Glomerular visceral epithelial cell (primary cell): Measurements from ENCODE around the gene PPP2R1A.
"Not testable (repeated sequence)": the region's sequence is repeated elsewhere in the genome, so short reads cannot be mapped to it uniquely, and the experiment has no call there.

Source experiments
- DNase-seq: peaks from one replicate; pipeline ENCODE4 v3.0.0-alpha.2; 2016; ENCODE audit errors: extremely low spot score

PPP2R1A gene

DNA sequence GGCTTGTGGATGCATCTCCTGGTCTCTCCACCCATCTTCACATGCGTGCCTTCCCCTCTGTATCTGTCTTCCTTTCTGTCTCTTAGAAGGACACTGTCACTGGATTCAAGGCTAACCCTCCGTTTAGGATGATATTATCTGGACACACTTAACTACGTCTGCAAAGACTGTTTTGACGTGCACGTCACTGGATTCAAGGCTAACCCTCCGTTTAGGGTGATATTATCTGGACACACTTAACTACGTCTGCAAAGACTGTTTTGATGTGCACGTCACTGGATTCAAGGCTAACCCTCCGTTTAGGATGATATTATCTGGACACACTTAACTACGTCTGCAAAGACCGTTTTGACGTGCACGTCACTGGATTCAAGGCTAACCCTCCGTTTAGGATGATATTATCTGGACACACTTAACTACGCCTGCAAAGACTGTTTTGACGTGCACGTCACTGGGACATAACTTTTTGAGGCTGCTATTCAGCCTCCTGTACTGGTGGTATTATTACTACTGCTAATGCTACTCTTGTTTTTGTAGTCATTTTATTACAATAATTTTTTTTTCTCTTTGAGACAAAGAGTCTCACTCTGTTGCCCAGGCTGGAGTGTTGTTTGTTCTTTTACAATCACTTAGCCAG is 11.0 kb downstream of the PPP2R1A start:
- not testable (repeated sequence) for DNase-seq

DNA sequence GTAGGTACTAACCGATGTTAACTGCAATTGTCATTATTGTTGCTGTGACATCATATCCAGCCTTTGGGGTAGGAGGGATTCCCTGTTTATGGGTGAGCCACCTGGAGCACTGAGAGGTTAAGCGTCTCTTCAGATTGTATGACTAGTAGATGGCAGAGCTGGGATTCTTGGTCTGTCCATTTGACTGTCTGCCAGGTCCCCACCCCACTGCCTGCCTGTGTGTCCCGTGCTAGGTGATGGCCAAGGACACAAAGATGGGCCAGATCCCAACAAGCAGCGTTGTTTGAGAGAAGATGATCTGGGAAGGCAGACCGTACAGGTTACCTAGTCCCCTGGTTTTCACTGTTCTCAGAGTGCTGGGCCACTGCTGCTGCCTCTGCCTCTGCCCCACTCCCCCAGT is 16.6 kb downstream of the PPP2R1A start:
- no peak for DNase-seq

DNA sequence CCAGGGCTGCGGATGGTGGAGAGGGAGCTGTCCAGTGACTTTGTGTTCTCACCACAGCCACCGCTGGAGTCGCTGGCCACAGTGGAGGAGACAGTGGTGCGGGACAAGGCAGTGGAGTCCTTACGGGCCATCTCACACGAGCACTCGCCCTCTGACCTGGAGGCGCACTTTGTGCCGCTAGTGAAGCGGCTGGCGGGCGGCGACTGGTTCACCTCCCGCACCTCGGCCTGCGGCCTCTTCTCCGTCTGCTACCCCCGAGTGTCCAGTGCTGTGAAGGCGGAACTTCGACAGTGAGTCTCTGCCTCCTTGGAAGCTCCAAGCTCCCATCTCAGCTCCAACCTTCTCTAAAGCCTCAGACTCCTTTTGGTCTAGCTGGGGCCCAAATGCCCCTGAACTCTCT is 21.4 kb downstream of the PPP2R1A start:
- no peak for DNase-seq

DNA sequence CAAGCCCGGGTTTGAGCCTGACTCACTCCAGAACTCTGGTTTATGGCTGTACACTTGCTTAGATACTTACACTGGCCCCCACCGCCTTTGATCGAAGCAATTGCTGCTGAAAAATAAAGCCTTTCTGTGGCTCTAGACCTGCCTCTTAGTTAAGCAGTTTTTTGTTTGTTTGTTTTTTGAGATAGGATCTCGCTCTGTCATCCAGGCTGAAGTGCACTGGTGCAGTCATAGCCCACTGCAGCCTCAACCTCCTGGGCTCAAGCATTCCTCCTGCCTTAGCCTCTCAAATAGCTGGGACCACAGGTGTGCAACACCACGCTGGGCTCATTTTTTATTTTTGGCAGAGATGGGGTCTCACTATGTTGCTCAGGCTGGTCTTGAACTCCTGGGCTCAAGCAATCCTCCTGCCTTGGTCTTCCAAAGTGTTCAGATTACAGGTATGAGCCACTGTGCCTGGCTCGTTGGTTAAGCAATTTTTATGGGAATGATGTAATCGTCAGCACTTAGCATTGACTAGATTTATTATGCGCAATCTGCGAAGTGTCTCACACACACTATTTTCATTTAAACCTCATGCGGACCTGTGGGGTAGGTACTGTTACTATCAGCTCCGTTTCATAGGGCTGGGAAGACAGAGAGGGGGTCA is 22.2 kb downstream of the PPP2R1A start:
- no peak for DNase-seq

DNA sequence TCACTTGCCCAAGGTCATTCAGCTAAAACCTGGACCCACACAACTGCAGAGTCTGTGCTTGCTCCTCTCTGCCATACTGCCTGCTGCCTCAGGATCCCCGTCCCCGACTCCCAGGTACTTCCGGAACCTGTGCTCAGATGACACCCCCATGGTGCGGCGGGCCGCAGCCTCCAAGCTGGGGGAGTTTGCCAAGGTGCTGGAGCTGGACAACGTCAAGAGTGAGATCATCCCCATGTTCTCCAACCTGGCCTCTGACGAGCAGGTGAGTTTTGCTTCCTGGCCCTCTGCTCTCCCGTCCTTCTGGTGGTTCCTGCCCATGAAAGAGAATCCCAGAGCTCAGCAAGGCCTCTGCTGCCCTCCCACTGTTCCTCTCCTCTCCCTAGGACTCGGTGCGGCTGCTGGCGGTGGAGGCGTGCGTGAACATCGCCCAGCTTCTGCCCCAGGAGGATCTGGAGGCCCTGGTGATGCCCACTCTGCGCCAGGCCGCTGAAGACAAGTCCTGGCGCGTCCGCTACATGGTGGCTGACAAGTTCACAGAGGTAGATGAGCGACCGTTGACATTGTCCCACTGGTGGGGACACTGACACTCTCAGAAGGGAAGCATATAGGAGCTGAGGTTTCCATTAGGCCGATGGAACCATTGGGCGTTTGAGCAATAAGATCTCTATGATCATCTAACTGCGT is 22.9 kb downstream of the PPP2R1A start:
- no peak for DNase-seq

DNA sequence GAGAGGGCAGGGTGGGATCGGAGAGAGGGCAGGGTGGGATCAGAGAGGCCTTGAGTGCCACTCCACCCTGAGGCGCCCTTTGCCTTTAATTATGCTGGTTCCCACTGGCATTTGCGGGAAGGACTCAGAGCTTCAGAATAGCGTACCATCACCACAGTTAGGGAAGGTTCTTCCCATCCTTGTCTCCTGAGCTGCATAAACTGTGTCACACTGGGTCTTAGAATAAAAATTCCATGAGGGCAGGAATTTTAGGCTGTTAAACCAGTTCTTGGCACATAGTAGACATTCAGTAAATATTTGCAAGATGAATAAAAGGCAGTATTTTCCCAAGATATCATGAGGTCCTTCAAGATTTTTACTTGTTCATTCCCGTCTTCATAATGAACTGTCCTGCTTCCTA is 24.4 kb downstream of the PPP2R1A start:
- DNase-seq, result no peak

DNA sequence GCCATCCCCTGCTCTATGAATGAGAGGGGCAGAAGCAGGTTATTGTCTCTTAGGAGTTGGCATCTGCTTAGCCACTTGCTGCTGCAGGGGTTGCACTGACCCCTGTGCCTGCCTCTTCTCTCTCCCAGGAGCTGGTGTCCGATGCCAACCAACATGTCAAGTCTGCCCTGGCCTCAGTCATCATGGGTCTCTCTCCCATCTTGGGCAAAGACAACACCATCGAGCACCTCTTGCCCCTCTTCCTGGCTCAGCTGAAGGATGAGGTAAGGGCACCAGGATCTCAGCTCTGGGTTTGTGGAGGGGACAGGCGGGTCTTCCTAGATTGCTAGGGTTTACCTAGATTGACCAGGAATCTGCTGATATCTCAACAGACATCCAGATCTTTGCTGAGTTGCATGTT is 26.5 kb downstream of the PPP2R1A start:
- DNase-seq, result no peak

DNA sequence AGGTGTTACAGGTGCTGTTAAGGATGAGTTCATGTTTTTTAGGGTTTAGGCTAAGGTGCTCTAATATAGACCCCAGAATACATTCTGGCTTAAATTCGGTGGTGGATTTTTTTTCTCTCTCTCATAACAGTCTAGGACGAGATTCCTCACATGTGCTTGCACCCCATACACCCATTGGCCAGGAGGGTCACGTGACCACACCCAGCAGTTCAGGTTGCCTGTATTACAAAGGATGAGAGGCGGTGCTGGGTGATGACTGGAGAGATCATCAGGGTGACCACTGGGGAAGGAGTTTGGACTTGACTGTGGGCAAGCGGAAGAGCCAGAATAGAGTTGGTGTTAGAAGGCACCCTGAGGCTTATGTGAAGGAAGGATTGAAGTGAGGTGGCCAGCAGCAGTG is 27.7 kb downstream of the PPP2R1A start:
- DNase-seq, result no peak

DNA sequence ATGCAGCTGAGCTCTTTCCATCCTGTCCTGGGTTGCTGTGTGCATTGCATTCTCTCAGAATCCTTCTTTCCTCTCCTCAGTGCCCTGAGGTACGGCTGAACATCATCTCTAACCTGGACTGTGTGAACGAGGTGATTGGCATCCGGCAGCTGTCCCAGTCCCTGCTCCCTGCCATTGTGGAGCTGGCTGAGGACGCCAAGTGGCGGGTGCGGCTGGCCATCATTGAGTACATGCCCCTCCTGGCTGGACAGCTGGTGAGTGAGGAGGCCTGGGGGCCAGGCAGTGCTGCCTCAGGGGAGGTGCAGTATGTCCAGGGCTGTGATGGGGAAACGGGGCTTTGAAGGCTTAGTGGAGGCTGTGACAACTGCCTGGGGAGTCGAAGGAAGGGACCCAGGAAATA is 29.8 kb downstream of the PPP2R1A start:
- no peak for DNase-seq

DNA sequence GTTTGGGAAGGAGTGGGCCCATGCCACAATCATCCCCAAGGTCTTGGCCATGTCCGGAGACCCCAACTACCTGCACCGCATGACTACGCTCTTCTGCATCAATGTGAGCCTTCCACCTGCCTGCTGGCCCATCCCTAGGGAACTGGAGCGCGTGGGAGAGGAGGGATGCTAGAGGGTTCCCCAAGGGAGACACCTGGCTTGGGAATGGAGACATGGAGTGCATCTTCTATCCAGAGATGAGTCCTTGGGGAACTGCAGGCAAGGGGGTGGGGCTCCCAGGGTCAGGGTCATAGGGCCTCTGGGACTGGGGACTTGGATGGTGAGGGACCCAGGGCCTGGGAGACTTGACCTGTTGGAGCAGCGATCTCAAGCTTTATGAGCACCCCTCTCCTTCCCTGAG is 31.2 kb downstream of the PPP2R1A start:
- no peak for DNase-seq

DNA sequence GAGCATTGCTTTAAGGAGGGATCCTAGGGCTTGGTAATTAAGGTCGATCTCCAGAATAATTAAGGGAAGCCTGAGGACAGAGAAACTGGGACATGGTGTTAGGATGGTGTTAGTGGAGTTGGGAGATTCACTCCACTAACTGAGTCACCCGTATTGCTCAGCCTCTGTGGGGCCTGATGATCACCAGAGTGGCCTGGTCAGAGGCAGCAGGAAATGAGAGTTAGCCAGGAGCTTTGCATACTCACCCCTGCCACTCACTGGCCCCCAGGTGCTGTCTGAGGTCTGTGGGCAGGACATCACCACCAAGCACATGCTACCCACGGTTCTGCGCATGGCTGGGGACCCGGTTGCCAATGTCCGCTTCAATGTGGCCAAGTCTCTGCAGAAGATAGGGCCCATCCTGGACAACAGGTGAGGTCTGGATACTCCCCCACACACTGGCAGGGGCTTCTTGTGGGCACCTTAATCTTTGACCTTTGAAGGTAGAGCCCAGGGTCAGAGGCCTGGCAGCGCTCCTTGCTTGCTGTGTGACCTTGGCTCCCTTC is 32.1 kb downstream of the PPP2R1A start:
- DNase-seq, result no peak

DNA sequence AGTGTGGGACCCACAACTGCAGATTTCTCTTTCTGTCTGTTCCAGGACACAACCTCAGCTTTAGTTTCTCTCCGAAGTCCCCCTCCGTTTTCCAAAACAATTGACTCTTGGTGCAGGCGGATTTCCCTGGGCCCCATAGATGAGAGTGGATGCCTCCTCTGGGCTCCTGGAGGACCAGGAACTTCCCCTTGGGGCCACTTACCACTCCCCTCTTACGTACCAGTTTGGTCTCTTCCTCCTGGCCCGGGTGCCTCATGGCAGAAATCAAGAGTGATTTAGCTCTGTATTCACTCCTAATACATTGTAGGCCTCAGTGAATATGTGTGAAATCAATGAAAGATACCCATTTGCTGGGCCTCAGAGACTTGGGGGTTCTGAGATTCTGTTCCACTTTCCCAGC is 34.4 kb downstream of the PPP2R1A start:
- no peak for DNase-seq

DNA sequence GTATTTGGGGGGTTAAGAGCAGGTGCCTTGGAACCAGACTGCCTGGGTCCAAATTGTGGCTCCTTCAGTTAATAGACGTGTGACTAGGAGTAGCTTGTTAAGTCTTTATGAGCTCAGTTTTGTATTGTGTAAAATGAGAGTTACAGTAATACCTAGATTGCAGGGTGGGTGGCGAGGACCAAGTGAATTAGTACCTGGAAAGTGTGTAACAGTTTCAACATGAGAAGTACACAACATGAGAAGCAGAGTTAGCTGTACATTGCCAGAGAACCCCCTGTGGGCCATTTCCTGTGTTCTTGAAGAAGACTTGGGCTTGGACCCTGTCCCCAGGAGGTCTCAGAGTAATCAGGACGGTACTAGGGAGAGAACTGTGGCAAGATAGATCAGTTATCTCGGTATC is 36.8 kb downstream of the PPP2R1A start:
- DNase-seq, result no peak

DNA sequence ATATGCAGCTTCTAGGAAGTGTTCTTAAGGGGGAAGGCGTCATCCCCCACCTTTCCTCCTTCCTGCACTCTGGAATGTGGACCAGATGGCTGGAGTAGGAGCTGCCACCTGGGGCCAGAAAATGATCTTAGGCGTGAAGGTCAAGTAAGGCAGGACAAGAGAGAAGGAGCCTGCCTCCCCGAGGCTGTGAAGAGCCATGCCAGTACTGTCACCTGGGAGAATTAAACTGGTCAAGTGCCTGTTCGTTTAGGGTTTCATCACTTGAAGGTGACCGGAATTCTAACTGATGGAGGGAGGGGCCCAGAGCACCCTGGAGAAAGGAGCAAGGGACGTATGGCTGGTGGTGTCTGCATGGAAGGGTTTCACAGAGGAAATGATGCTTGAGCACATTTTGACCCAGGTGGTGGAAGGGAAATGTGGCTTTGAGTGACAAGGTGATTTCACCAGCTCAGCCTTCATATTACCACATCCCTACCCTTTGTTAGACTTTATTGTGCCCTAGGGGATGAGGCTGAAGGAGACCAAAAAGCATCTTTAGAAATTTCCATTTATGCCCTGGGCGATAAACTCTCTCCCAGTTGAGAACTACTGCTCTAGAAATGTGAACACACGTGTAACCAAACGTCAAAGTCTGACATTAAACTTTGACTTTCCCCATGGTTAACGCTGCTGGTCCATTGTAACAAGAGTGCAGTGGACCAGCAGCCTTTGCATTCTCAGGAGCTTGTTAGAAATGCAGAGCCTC is 37.5 kb downstream of the PPP2R1A start:
- no peak for DNase-seq

DNA sequence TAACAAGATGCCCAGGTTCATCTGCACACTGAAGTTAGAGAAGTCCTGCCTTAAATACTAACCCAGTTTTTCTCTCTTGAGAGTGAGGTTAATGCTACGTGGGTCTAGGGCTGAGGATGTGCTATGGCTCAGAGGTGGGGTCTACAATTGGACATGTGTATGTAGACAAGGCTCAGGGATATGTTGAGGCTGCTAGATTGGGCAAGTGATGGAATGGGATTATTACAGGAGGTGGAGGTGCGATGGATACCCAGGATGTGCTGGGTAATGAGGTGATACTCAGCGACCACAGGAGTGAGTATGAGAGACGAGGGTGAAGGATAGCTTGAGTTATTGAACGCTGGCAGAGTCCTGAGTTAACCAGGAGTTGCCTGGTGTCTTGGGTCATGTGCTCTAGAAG is 38.1 kb downstream of the PPP2R1A start:
- DNase-seq, result no peak

DNA sequence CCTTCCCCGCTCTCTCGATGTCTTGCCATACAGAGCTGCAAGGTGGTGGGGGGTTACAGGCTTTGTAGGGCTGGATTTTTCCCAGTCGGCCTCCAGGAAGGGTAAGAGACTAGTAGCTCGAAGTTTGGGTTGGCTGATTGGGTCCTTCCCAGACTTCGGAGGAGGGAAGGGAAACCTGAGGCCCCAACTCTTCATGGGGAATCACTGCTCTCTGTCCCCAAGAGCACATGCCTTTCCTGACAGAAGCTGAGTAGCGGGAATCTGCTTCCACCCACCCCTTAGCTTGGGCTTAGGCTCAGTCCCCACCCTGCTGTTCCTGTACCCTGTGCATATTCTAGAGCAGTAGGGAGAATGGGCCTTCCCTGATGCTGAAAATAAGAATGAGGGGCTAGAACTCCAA is 39.7 kb downstream of the PPP2R1A start:
- DNase-seq, result no peak

DNA sequence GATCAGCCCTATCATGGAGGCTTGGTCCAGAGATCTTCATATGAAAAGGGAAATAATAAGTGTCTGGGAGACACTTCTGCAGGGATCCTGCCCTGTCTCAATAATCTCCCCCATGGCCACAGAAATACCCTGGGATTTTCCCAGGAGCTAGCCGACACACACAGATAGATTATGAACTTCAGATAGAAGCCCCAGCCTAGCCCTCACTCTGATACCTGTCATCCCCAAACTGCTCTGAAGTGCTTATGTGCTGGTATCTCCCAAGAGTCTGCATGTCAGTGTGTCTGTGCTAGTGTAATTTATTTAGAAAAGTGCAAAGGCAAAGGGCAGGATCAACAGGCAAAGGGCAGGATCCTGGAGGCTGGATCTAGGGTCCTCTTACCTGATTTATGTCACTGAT is 40.8 kb downstream of the PPP2R1A start:
- DNase-seq, result no peak

DNA sequence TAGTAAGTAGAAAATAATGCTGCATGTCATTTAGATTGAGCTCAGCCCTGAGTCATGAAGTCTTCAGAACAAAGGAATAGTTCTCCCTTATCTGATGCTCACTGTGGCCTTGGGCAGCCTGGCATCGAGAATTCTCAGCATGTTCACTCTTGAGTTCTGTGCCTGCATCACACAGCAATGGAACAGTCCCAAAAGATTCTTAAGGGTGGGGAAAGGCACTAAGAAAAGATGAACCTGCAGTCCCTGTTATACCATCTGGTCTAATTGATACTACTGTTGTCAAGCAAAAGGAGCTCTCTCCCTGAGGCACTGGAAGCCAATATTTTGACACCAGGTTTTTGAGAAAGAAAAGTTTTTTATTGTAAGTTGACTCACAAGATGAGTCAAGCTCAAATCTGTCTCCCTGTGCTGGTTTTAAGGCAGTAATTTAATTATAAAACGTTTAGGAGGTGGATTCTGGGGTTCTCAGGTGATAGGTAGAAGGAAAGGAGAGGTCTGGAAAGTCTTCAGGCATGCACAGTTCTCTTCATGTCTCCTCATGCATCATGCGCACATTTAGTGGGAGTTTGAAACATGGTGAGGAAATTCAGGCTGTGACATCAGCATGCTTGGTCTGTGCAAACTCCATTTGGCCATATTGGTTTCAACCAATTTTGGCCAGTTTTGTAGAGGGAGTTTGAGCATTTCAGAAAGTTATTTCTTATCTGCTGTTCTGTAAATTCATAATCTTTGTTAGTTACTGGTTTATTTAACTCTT is 41.5 kb downstream of the PPP2R1A start:
- no peak for DNase-seq

DNA sequence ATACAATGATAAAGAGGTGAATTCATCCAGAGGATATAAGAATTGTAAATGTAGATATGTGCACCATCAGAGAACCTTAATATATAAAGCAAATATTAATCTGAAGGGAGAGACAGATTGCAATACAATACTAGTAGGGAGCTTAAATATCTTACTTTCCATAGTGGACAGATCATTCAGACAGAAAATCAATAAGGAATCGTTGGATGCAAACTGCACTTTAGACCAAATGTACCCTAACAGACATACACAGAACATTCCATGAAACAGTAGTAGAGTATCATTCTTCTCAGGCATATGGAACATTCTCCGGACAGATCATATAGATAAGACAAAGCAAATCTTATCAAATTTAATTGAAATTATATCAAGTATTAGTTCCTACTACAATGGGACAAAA is 44.6 kb downstream of the PPP2R1A start:
- no peak for DNase-seq

DNA sequence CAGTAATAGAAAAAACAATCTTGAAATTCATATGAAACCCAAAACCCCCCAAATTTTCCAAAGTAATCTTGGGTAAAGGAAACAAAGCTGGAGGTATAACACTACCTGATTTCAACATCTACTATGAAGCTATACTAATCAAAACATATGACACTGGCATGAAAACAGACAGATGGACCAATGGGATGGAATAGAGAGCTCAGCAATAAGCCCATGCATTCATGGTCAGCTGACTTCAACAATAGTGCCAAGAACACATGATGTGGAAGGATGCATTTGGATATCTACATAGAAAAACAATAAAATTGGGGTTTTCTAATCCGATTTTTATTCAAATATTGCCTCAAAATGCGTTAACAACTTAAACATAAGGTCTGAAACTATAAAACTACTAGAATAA is 47.3 kb downstream of the PPP2R1A start:
- DNase-seq, result no peak

DNA sequence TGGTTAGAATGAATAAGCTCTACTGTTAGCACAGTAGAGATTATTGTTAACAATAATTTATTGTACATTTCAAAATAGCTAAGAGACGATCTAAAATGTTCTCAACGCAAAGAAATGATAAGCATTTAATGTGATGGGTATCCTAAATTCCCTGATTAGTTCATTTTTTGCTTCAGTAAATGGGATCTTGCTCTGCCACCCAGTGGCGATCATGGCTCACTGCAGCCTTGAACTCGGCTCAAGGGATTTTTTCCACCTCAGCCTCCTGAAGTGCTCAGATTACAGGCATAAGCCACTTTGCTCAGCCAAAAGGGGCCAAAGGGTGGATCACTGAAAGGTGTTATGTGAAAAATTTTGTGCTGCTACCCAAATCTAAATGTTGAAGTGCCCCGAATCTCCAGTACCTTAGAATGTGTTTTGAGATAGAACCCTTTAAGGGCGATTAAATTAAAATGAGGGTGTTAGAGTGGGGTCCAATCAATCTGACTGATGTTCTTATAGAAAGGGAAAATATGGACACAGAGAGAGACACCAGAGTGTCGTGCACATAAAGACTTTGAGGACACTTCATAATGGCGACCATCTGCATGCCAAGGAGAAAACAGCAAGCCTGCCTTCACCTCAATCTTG is 48.0 kb downstream of the PPP2R1A start:
- peak; percentile 52 for DNase-seq
